B cell (primary cell): ENCODE measurements around the gene CD209.

Experiments
- CTCF ChIP-seq: fragments of 200-600 bp; IDR thresholded peaks from one replicate; pipeline ENCODE4 v1.8.0; 2022; ENCODE audit warnings: antibody characterized with exemption, mild to moderate bottlenecking
- EZH2 ChIP-seq: IDR thresholded peaks from 2 replicates; pipeline ENCODE4 v1.6.1; 2012; ENCODE audit warnings: borderline replicate concordance, low read depth, mild to moderate bottlenecking, moderate library complexity, low read length; ENCODE audit not compliant: insufficient read depth, poor library complexity, severe bottlenecking

GRCh38 chr19:7704280-7705060 is 42.9 kb downstream of the CD209 start:
- TF ChIP-seq EZH2 = no peak
- TF ChIP-seq CTCF = no peak
